ENCODE data around the gene TMEM37.

TMEM37 gene

GRCh38 chr2:119419065-119419464 lies 12.6 kb upstream of the TMEM37 start:
- no peak for DNase-seq

GRCh38 chr2:119419803-119420508 lies 11.7 kb upstream of the TMEM37 start:
- no peak for DNase-seq

- no peak for DNase-seq
Measured at GRCh38 chr2:119421304-119421703, 10.3 kb upstream of the TMEM37 start.

- no peak for DNase-seq
Measured at GRCh38 chr2:119421741-119422140, 9.9 kb upstream of the TMEM37 start.

GRCh38 chr2:119422360-119423107 lies 9.1 kb upstream of the TMEM37 start:
- no peak for DNase-seq

GRCh38 chr2:119423108-119423444 lies 8.6 kb upstream of the TMEM37 start:
- DNase-seq: no peak

- no peak for DNase-seq
Measured at GRCh38 chr2:119423811-119424210, 7.8 kb upstream of the TMEM37 start.

- no peak for DNase-seq
Measured at GRCh38 chr2:119424284-119425118, 7.2 kb upstream of the TMEM37 start.

GRCh38 chr2:119425119-119425405 lies 6.6 kb upstream of the TMEM37 start:
- DNase-seq: no peak

- DNase-seq: no peak
Measured at GRCh38 chr2:119425620-119426395, 5.8 kb upstream of the TMEM37 start.

GRCh38 chr2:119426396-119426675 lies 5.3 kb upstream of the TMEM37 start:
- no peak for DNase-seq

GRCh38 chr2:119426801-119427395 lies 4.8 kb upstream of the TMEM37 start:
- DNase-seq: peak; percentile 50

- no peak for DNase-seq
Measured at GRCh38 chr2:119427756-119428155, 3.9 kb upstream of the TMEM37 start.

- DNase-seq: peak; percentile 57
Measured at GRCh38 chr2:119428488-119429224, 3.0 kb upstream of the TMEM37 start.

GRCh38 chr2:119429225-119429981 lies 2.3 kb upstream of the TMEM37 start:
- DNase-seq: peak; percentile 44

- peak; percentile 57 for DNase-seq
Measured at GRCh38 chr2:119430023-119430498, 1.6 kb upstream of the TMEM37 start.

- peak; percentile 50 for DNase-seq
Measured at GRCh38 chr2:119431976-119432850, 559 bp downstream of the TMEM37 start.

GRCh38 chr2:119432851-119433522 lies 1.3 kb downstream of the TMEM37 start:
- no peak for DNase-seq

GRCh38 chr2:119433636-119434327 lies 2.1 kb downstream of the TMEM37 start:
- peak; percentile 61 for DNase-seq
